GM23248 (cell line): Measurements from ENCODE around the gene FAM168B. TPM values are rescaled to one million over a fixed set of nuclear protein-coding genes. Genes with fewer than 3 reads are reported as not detected.

ENCODE experiments used
- DNase-seq: peaks from one replicate; pipeline ENCODE4 v3.0.0-alpha.2; 2015
- H2AFZ ChIP-seq: fragments of 200-600 bp; sonication (generic); 2 replicates; pipeline ENCODE4 v1.6.1; 2016; ENCODE audit warnings: antibody characterized with exemption
- H3F3A ChIP-seq: fragments of 200-600 bp; sonication (generic); 2 replicates; pipeline ENCODE4 v1.6.1; 2016; ENCODE audit warnings: mild to moderate bottlenecking, antibody characterized with exemption, mixed run types; ENCODE audit not compliant: insufficient read depth
- H3K27ac ChIP-seq: fragments of 200-600 bp; sonication (generic); 2 replicates; pipeline ENCODE4 v1.5.1; 2016; ENCODE audit warnings: mild to moderate bottlenecking
- H3K27me3 ChIP-seq: fragments of 200-600 bp; sonication (generic); replicated peaks from 2 replicates; pipeline ENCODE4 v1.6.1; 2016; ENCODE audit warnings: mild to moderate bottlenecking; ENCODE audit not compliant: insufficient read depth
- H3K36me3 ChIP-seq: fragments of 200-600 bp; sonication (generic); 2 replicates; pipeline ENCODE4 v1.6.1; 2016; ENCODE audit warnings: low read depth, mild to moderate bottlenecking
- H3K4me1 ChIP-seq: fragments of 200-600 bp; sonication (generic); 2 replicates; pipeline ENCODE4 v1.6.1; 2016; ENCODE audit warnings: mild to moderate bottlenecking; ENCODE audit not compliant: insufficient read depth
- H3K4me2 ChIP-seq: fragments of 200-600 bp; sonication (generic); one replicate; pipeline ENCODE4 v1.6.1; 2016; ENCODE audit warnings: mild to moderate bottlenecking; ENCODE audit not compliant: unreplicated experiment
- H3K4me3 ChIP-seq: fragments of 200-600 bp; sonication (generic); 2 replicates; pipeline ENCODE4 v1.5.1; 2016; ENCODE audit warnings: mild to moderate bottlenecking
- H3K79me2 ChIP-seq: fragments of 200-600 bp; sonication (generic); 2 replicates; pipeline ENCODE4 v1.6.1; 2016; ENCODE audit warnings: mild to moderate bottlenecking; ENCODE audit not compliant: insufficient read depth
- H3K9ac ChIP-seq: fragments of 200-600 bp; sonication (generic); 2 replicates; pipeline ENCODE4 v1.6.1; 2016; ENCODE audit warnings: mild to moderate bottlenecking
- H3K9me2 ChIP-seq: fragments of 200-600 bp; sonication (generic); 2 replicates; pipeline ENCODE4 v1.6.1; 2016; ENCODE audit warnings: mixed run types, mild to moderate bottlenecking, moderate library complexity; ENCODE audit not compliant: insufficient read depth
- H3K9me3 ChIP-seq: fragments of 200-600 bp; sonication (generic); one replicate; pipeline ENCODE4 v1.6.1; 2017; ENCODE audit warnings: low read depth
- H4K20me1 ChIP-seq: fragments of 200-600 bp; sonication (generic); 2 replicates; pipeline ENCODE4 v1.6.0; 2016; ENCODE audit not compliant: insufficient read depth
- EZH2 ChIP-seq: fragments of 200-600 bp; sonication (generic); IDR thresholded peaks from 2 replicates; pipeline ENCODE4 v1.6.1; 2018; ENCODE audit warnings: antibody characterized with exemption, mild to moderate bottlenecking; ENCODE audit not compliant: insufficient read depth, poor library complexity, severe bottlenecking
- EZH2phosphoT487 ChIP-seq: fragments of 200-600 bp; sonication (generic); IDR thresholded peaks from 2 replicates; pipeline ENCODE4 v1.6.1; 2018; ENCODE audit warnings: antibody characterized with exemption, moderate library complexity, mild to moderate bottlenecking, low read depth; ENCODE audit not compliant: insufficient read depth
- WGBS, 2 experiments: methylation state at CpG; one replicate each; pipeline ENCODE4 v1.1.6; 2015 to 2017; ENCODE audit warnings: low lambda C conversion rate in 2 of 2, low coverage in 1 of 2; ENCODE audit errors: missing lambda C conversion rate in 2 of 2; 5-methylcytosine and 5-hydroxymethylcytosine counted together
- in situ Hi-C: fragments of 300-500 bp; cut with MboI; formaldehyde crosslinking; loops from 2 replicates; pipeline ENCODE4 v1.15.0; 2020
- polyA plus RNA-seq: library from polyadenylated mRNA; unstranded; fragments of >200 nt; fragmentation: Nextera tagmentation; extraction: Ambion mirVana; gene quantifications from 2 replicates; pipeline ENCODE4 v1.2.1, GENCODE V29; 2016
- total RNA-seq: library from RNA; depleted of rRNA; stranded (reverse); fragments of >200 nt; shearing (Covaris generic); gene quantifications from 2 replicates; pipeline ENCODE4 v1.2.3, GENCODE V29; 2014

FAM168B gene
- total and polyA plus RNA-seq, 2 experiments from 2014 or later: 47.6 to 125 TPM

DNA sequence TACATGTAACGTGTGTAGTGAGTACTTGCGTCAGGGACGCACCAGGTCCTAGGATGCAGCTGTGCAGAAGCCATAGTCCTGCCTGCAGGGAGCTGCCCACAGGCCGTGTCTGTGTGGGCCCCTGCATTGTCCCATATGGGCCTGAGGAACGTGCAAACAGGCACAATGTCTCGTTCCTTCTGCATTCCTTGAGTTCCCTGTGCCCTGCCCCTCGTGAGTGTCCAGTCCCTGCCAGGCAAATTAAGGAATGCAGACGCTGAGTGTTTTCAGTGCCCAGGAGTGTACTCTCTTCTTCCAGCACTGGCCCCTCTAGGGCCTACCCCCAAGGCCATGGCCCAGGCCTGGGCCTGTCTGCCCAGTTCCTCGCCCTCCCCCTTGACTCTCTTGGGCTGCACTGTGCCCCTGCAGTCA, 61.8 kb downstream of the FAM168B start:
- no peaks in the 10 kb centered on the region for H3K36me3 ChIP-seq
- H3K9ac ChIP-seq: no peak overlapping the region
- no peak for TF ChIP-seq EZH2phosphoT487

DNA sequence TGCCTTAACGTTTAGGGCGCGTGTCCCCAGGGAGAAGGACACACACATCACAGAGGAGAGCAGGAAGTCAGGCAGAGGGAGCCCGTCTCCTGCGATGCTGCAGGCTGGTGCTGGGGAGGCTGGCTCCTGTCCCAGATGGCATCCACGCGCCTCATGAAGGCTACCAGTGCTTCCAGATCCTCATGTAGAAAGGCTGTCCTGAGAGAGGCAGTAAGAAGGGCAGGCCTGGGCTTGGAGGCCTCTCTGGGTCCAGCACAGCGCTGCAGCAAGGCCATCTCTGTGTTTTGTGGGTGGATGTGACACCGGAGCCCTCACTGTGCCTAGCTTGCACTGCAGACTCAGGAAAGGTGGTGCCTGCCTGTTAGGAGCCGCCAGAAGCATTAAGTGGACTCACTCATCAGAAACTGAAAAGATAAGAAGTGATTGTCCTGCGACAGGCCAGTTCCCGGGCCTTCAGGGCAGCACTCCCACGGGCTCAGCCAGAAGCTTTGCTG, 62.7 kb downstream of the FAM168B start:
- Histone ChIP-seq H2AFZ (no peak overlapping the region), H3K4me1 (peaks cover 4% of the 10 kb centered on the region; the same call in 1 of the 2 replicates), H3K9me2 (no peaks in the 10 kb centered on the region), H3K4me3 (no peak overlapping the region), H3K36me3 (no peaks in the 10 kb centered on the region), H3K27ac (no peak overlapping the region), H4K20me1 (no peaks in the 10 kb centered on the region), H3K79me2 (no peaks in the 10 kb centered on the region), H3K4me2 (no peak overlapping the region), H3K27me3 (no peaks in the 10 kb centered on the region), H3K9me3 (no peaks in the 10 kb centered on the region), H3K9ac (no peak overlapping the region), H3F3A (no peaks in the 10 kb centered on the region)
- WGBS, 2 experiments: 71 to 72% methylated on average over 13 of the region's 13 CpGs
- no peak for DNase-seq
- TF ChIP-seq EZH2: no peak
- no peak for TF ChIP-seq EZH2phosphoT487
- in situ Hi-C loops: no loop called here

More for the DNA sequence above, 61.8 kb downstream of the FAM168B start:
- H3K9me2 ChIP-seq: no peaks in the 10 kb centered on the region
- in situ Hi-C loops: no loop called here
- H3K9me3 ChIP-seq: no peaks in the 10 kb centered on the region
- no peak overlapping the region for H3K4me3 ChIP-seq
- no peak overlapping the region for H2AFZ ChIP-seq
- no peaks in the 10 kb centered on the region for H3K79me2 ChIP-seq
- no peaks in the 10 kb centered on the region for H4K20me1 ChIP-seq
- no peak overlapping the region for H3K27ac ChIP-seq
- WGBS, 2 experiments: 50 to 52% methylated on average over 9 of the region's 9 CpGs
- H3K4me1 ChIP-seq: peaks cover 4% of the 10 kb centered on the region; the same call in 1 of the 2 replicates
- DNase-seq: no peak
- no peaks in the 10 kb centered on the region for H3K27me3 ChIP-seq
- H3K4me2 ChIP-seq: no peak overlapping the region
- no peaks in the 10 kb centered on the region for H3F3A ChIP-seq

DNA sequence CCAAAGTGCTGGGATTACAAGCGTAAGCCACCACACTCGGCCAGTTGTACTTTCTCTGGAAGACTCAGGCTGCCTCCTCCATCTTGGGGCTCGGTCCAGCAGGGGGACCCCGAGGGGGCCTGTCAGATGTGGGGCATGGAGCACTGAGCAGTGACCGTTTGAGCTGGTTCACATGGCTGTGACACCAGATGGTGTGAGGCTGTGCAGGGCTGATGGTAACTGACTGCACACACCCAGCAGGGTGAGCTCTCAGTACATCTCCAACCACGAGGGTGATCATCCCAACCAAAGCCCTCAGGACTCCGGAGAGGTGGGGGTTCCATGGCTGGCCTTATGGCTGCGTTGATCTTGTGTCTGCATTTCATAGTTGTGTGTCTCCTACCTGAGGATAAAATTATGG, 63.4 kb downstream of the FAM168B start:
- 49 to 53% methylated on average over 8 of the region's 8 CpGs for WGBS, 2 experiments
- Histone ChIP-seq H4K20me1 (no peaks in the 10 kb centered on the region), H3K9me2 (no peaks in the 10 kb centered on the region), H3K9me3 (no peaks in the 10 kb centered on the region), H3K9ac (no peak overlapping the region), H2AFZ (no peak overlapping the region), H3K36me3 (no peaks in the 10 kb centered on the region), H3K27me3 (no peaks in the 10 kb centered on the region), H3F3A (no peaks in the 10 kb centered on the region), H3K4me3 (no peak overlapping the region), H3K27ac (no peak overlapping the region), H3K79me2 (no peaks in the 10 kb centered on the region), H3K4me2 (no peak overlapping the region), H3K4me1 (peaks cover 4% of the 10 kb centered on the region; the same call in 1 of the 2 replicates)
- TF ChIP-seq EZH2: no peak
- no peak for TF ChIP-seq EZH2phosphoT487
- DNase-seq: no peak
- in situ Hi-C loops: no loop called here

DNA sequence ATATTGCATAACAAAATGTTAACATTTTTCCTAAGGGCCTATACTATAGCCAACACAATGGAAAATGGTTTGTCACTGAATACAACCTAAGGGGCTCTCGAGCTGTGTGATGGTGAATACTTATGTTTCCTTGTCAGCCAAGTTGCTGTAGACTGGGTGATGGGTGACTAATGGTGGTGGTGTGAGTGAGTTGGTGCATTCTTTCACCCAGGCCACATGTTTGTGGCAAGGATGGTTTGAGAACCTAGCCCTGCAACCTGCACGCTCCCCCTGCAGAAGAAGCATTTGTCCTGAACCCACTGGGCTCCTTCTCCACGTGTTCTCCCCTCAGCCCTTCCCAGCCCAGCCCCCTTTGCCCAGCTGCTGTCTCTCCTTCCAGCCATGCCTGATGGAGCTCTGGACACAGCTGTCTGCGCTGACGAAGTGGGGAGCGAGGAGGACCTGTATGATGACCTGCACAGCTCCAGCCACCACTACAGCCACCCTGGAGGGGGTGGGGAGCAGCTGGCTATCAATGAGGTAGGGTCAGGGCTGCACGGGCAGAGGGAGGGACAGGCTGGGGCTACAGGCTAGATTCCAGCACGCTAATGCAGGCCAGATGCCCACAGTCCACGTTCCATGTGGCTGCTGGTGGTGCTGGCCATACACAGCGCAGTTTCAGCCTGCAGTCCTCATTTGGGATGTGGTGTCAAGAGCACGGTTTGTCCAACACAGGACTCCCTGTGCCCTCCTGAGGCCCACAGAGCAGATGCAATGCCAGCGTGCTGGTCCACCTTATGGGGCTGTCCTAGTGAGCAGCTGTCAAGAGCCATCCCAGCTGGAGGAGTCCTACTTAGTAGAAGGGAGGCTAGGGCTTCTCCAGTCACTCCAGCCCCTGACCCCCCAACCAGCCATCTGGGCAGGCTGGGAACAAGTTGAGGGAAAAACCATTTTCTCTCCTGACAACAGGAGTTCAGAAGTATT, 65.4 kb downstream of the FAM168B start:
- H3K36me3 ChIP-seq: no peaks in the 10 kb centered on the region
- no peak overlapping the region for H3K4me3 ChIP-seq
- WGBS, 2 experiments: 54 to 59% methylated on average over 11 to 12 of the region's 12 CpGs
- no peak overlapping the region for H3K4me2 ChIP-seq
- H3K4me1 ChIP-seq: peaks cover 1% of the 10 kb centered on the region; the same call in 1 of the 2 replicates
- DNase-seq: no peak
- H3K9ac ChIP-seq: no peak overlapping the region
- H3K27ac ChIP-seq: no peak overlapping the region
- no peaks in the 10 kb centered on the region for H4K20me1 ChIP-seq
- TF ChIP-seq EZH2phosphoT487: no peak
- H3K27me3 ChIP-seq: no peaks in the 10 kb centered on the region
- no peaks in the 10 kb centered on the region for H3K9me2 ChIP-seq
- no peaks in the 10 kb centered on the region for H3F3A ChIP-seq
- no peaks in the 10 kb centered on the region for H3K79me2 ChIP-seq
- in situ Hi-C loops: no loop called here
- no peaks in the 10 kb centered on the region for H3K9me3 ChIP-seq
- no peak overlapping the region for H2AFZ ChIP-seq
